HFF-Myc (cell line): Measurements from ENCODE around the gene CRB1.

ENCODE experiments used
- DNase-seq: peaks from one replicate; pipeline ENCODE4 v3.0.0-alpha.2; 2011; ENCODE audit warnings: low read depth; ENCODE audit errors: extremely low read depth
- H3K4me3 ChIP-seq: replicated peaks from 2 replicates; pipeline ENCODE4 v1.5.1; 2011; ENCODE audit warnings: low read depth, mild to moderate bottlenecking, control low read depth, low read length
- CTCF ChIP-seq: IDR thresholded peaks from 2 replicates; pipeline ENCODE4 v1.5.1; 2012; ENCODE audit warnings: mild to moderate bottlenecking, low read depth, low read length, control low read depth; ENCODE audit errors: missing control alignments

CRB1 gene

DNA sequence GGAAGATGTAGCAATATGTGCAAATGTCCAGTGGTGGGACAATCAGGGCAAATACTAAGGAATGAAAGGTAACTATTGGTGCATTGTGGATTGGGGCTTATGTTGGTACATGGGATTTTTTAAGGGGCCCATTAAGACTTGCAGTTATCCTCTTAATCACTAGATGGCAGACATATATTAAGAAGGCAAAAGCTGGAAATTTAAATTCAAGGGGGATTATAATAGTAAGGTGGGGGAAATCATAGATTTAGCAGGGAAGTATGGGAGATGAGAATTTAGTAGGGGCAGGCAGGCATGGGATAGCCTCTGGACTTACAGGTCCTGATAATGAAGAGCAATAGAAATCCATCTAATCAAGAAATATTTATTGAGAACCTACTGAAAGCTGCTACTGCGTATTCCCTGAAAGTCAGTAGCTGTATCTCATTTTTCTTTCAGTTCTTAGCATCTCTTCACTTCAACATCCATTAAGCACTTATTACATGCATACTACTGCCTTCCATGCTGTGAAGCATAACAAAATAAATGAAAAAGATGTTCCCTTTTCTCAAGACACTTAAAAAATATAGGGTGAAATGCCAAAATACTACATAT is 251.8 kb downstream of the CRB1 start:
- no peak for DNase-seq
- no peak overlapping the region for H3K4me3 ChIP-seq

GRCh38 chr1:197521118-197521739 is 253.2 kb downstream of the CRB1 start:
- DNase-seq: peak; percentile 6
- peak; percentile 51 for TF ChIP-seq CTCF
- H3K4me3 ChIP-seq: no peak overlapping the region

More for the DNA sequence above, 251.8 kb downstream of the CRB1 start:
- TF ChIP-seq CTCF: peak; percentile 37

- H3K4me3 ChIP-seq: no peak overlapping the region
- no peak for DNase-seq
- TF ChIP-seq CTCF: peak; percentile 22
Observed at GRCh38 chr1:197526736-197527371, 258.8 kb downstream of the CRB1 start.
